A549 (cell line): ENCODE measurements around the gene RNF167. TPM values are rescaled to one million over a fixed set of nuclear protein-coding genes. Genes with fewer than 3 reads are reported as not detected.

Experiments
- ATAC-seq, 2 experiments: fragments of 200-7000 bp in 1 of 2; fragments of >200 bp in 1 of 2; cut with Nextera tagmentation in 1 of 2; cut with Tn5 transposase in 1 of 2; 3 replicates each; pipeline versions ENCODE4 v1.8.0 to v1.9.1; 2018 to 2020; ENCODE audit warnings: mild to moderate bottlenecking in 1 of 2, moderate library complexity in 1 of 2
- CTCF ChIA-PET: fragments of 300-600 bp; sonication (Branson Sonifier 250); formaldehyde crosslinking; extraction: SDS; loops from one replicate; lab custom pipeline; 2021; ENCODE audit warnings: antibody characterized with exemption, inconsistent platforms; lab: Yijun Ruan, JAX
- POLR2A ChIA-PET: fragments of 350-600 bp; formaldehyde crosslinking; extraction: SDS; loops from one replicate; lab custom pipeline; 2021; ENCODE audit warnings: antibody characterized with exemption, inconsistent platforms; lab: Yijun Ruan, JAX
- DNase-seq, 2 experiments: peaks; one replicate each; pipeline versions ENCODE4 v3.0.0 to v3.0.0-alpha.2; 2011 to 2016; ENCODE audit warnings: low read depth in 1 of 2, low spot score in 1 of 2
- FAIRE-seq: peaks from 2 replicates; lab custom pipeline; 2011; peaks lifted over from hg19 to GRCh38; lab: Jason Lieb, UNC
- H3K27ac ChIP-seq, 2 experiments: fragments of >200 bp; sonication (Bioruptor Twin); formaldehyde crosslinking; 3 replicates each; pipeline ENCODE4 v1.5.1; 2016 to 2017
- H3K4me1 ChIP-seq: fragments of >200 bp; sonication (Bioruptor Twin); formaldehyde crosslinking; 3 replicates; pipeline ENCODE4 v1.6.1; 2016
- H3K4me2 ChIP-seq: fragments of >200 bp; sonication (Bioruptor Twin); formaldehyde crosslinking; 3 replicates; pipeline ENCODE4 v1.6.1; 2016
- H3K4me3 ChIP-seq: fragments of >200 bp; sonication (Bioruptor Twin); formaldehyde crosslinking; 3 replicates; pipeline ENCODE4 v1.5.1; 2016
- H3K9me3 ChIP-seq: fragments of >200 bp; sonication (Bioruptor Twin); formaldehyde crosslinking; 3 replicates; pipeline ENCODE4 v1.6.1; 2016
- ATOH8 ChIP-seq: fragments of 250-450 bp; sonication (Bioruptor Pico); IDR thresholded peaks from 2 replicates; pipeline ENCODE4 v1.5.0; 2020; ENCODE audit warnings: low read depth, mild to moderate bottlenecking, moderate library complexity
- BCL3 ChIP-seq: fragments of >200 bp; sonication (Bioruptor Twin); formaldehyde crosslinking; IDR thresholded peaks from 3 replicates; pipeline ENCODE4 v1.6.1; 2016
- CEBPB ChIP-seq, 2 experiments: fragments of >200 bp in 1 of 2; sonication (Bioruptor Twin) in 1 of 2; formaldehyde crosslinking in 1 of 2; IDR thresholded peaks; 2 replicates each; pipeline ENCODE4 v1.6.1; 2012 to 2016
- CHD2 ChIP-seq: fragments of 150-350 bp; IDR thresholded peaks from 2 replicates; pipeline ENCODE4 v1.6.1; 2014; ENCODE audit warnings: low read length; ENCODE audit not compliant: partially characterized antibody
- CHD4 ChIP-seq: fragments of 200-600 bp; sonication (generic); IDR thresholded peaks from 2 replicates; pipeline ENCODE4 v1.6.1; 2016; ENCODE audit warnings: antibody characterized with exemption, mild to moderate bottlenecking, borderline replicate concordance
- E2F6 ChIP-seq: IDR thresholded peaks from 2 replicates; pipeline ENCODE4 v1.6.1; 2012; ENCODE audit warnings: low read depth, borderline replicate concordance
- EHF ChIP-seq: fragments of 250-450 bp; sonication (Bioruptor Pico); IDR thresholded peaks from 2 replicates; pipeline ENCODE4 v1.5.0; 2020; ENCODE audit warnings: mild to moderate bottlenecking
- EP300 ChIP-seq, 2 experiments: fragments of >200 bp; sonication (Bioruptor Twin); formaldehyde crosslinking; IDR thresholded peaks; 2 replicates in 1 of 2; 3 replicates in 1 of 2; pipeline ENCODE4 v1.6.1; 2016 to 2017
- ESRRA ChIP-seq: fragments of 150-350 bp; IDR thresholded peaks from 2 replicates; pipeline ENCODE4 v1.6.1; 2014; ENCODE audit warnings: mild to moderate bottlenecking, low read length, borderline replicate concordance
- FOSB ChIP-seq: fragments of 250-450 bp; sonication (Bioruptor Pico); IDR thresholded peaks from 2 replicates; pipeline ENCODE4 v1.5.0; 2020; ENCODE audit warnings: mild to moderate bottlenecking, moderate library complexity
- FOSL2 ChIP-seq, 2 experiments: fragments of 450-650 bp in 1 of 2; fragments of >200 bp in 1 of 2; sonication (Bioruptor Twin) in 1 of 2; formaldehyde crosslinking; IDR thresholded peaks; 2 replicates each; pipeline versions ENCODE4 v1.5.0 to v1.6.1; 2016 to 2020; ENCODE audit warnings: mild to moderate bottlenecking in 1 of 2, moderate library complexity in 1 of 2
- GATA3 ChIP-seq: IDR thresholded peaks from 2 replicates; pipeline ENCODE4 v1.6.1; 2012; ENCODE audit warnings: borderline replicate concordance
- HDAC2 ChIP-seq: fragments of 200-600 bp; sonication (generic); IDR thresholded peaks from 2 replicates; pipeline ENCODE4 v1.6.1; 2016
- HES2 ChIP-seq: fragments of >200 bp; sonication (Bioruptor Twin); formaldehyde crosslinking; IDR thresholded peaks from 2 replicates; pipeline ENCODE4 v1.6.1; 2016
- HOXA7 ChIP-seq: fragments of 250-450 bp; sonication (Bioruptor Pico); IDR thresholded peaks from 2 replicates; pipeline ENCODE4 v1.5.0; 2020; ENCODE audit warnings: mild to moderate bottlenecking, moderate library complexity
- HOXB5 ChIP-seq: fragments of 250-450 bp; sonication (Bioruptor Pico); IDR thresholded peaks from 2 replicates; pipeline ENCODE4 v1.5.0; 2020; ENCODE audit warnings: mild to moderate bottlenecking, moderate library complexity
- JUN ChIP-seq, 2 experiments: fragments of >200 bp; sonication (Bioruptor Twin); formaldehyde crosslinking; IDR thresholded peaks; 2 replicates in 1 of 2; 3 replicates in 1 of 2; pipeline ENCODE4 v1.6.1; 2016 to 2017
- JUNB ChIP-seq: fragments of >200 bp; sonication (Bioruptor Twin); formaldehyde crosslinking; IDR thresholded peaks from 2 replicates; pipeline ENCODE4 v1.6.1; 2016
- KDM1A ChIP-seq: fragments of 200-600 bp; sonication (generic); IDR thresholded peaks from 2 replicates; pipeline ENCODE4 v1.6.1; 2016; ENCODE audit warnings: low read depth, mild to moderate bottlenecking
- MAFK ChIP-seq: fragments of 450-650 bp; IDR thresholded peaks from 2 replicates; pipeline ENCODE4 v1.6.1; 2014; ENCODE audit not compliant: partially characterized antibody
- MAX ChIP-seq: IDR thresholded peaks from 2 replicates; pipeline ENCODE4 v1.6.1; 2012
- MAZ ChIP-seq: fragments of 150-350 bp; IDR thresholded peaks from 2 replicates; pipeline ENCODE4 v1.6.1; 2014; ENCODE audit warnings: antibody characterized with exemption, low read depth, low read length, borderline replicate concordance
- MYC ChIP-seq: IDR thresholded peaks from 2 replicates; pipeline ENCODE4 v1.6.1; 2012; ENCODE audit warnings: mild to moderate bottlenecking, inconsistent platforms, low read length, improper control_type of control experiment, borderline replicate concordance
- PBX3 ChIP-seq: IDR thresholded peaks from 2 replicates; pipeline ENCODE4 v1.6.1; 2012
- PHF8 ChIP-seq: fragments of 200-600 bp; sonication (generic); IDR thresholded peaks from 2 replicates; pipeline ENCODE4 v1.6.1; 2016; ENCODE audit warnings: low read depth, mild to moderate bottlenecking, antibody characterized with exemption, moderate library complexity, borderline replicate concordance
- POLR2A ChIP-seq: IDR thresholded peaks from 2 replicates; pipeline ENCODE4 v1.6.1; 2012; ENCODE audit warnings: mild to moderate bottlenecking, low read length
- POLR2AphosphoS2 ChIP-seq: conservative IDR thresholded peaks from 2 replicates; pipeline ENCODE4 v1.6.1; 2012; ENCODE audit warnings: low read length, improper control_type of control experiment, inconsistent platforms
- RAD21 ChIP-seq, 2 experiments: fragments of >200 bp in 1 of 2; sonication (Bioruptor Twin) in 1 of 2; formaldehyde crosslinking in 1 of 2; IDR thresholded peaks in 1 of 2; conservative IDR thresholded peaks in 1 of 2; 2 replicates in 1 of 2; 3 replicates in 1 of 2; pipeline ENCODE4 v1.6.1; 2012 to 2018; ENCODE audit warnings: inconsistent platforms in 1 of 2
- RARB ChIP-seq: fragments of 250-450 bp; sonication (Bioruptor Pico); IDR thresholded peaks from 2 replicates; pipeline ENCODE4 v1.8.0; 2021; ENCODE audit warnings: mild to moderate bottlenecking, moderate library complexity
- RCOR1 ChIP-seq: fragments of 150-350 bp; IDR thresholded peaks from 2 replicates; pipeline ENCODE4 v1.6.1; 2014; ENCODE audit warnings: antibody characterized with exemption, low read length, low read depth
- RFX5 ChIP-seq: fragments of 450-650 bp; IDR thresholded peaks from 2 replicates; pipeline ENCODE4 v1.7.1; 2014; ENCODE audit warnings: antibody characterized with exemption, mild to moderate bottlenecking, moderate library complexity
- RNF2 ChIP-seq: fragments of 200-600 bp; sonication (generic); IDR thresholded peaks from 2 replicates; pipeline ENCODE4 v1.6.1; 2016; ENCODE audit warnings: low read depth, mild to moderate bottlenecking, antibody characterized with exemption, moderate library complexity, borderline replicate concordance
- SMC3 ChIP-seq: fragments of >200 bp; sonication (Bioruptor Twin); formaldehyde crosslinking; IDR thresholded peaks from 3 replicates; pipeline ENCODE4 v1.6.1; 2018; ENCODE audit warnings: inconsistent platforms
- TP53 ChIP-seq: fragments of 250-450 bp; sonication (Bioruptor Pico); IDR thresholded peaks from 2 replicates; pipeline ENCODE4 v1.5.0; 2021; ENCODE audit warnings: mild to moderate bottlenecking, moderate library complexity
- USF2 ChIP-seq: fragments of 450-650 bp; IDR thresholded peaks from 2 replicates; pipeline ENCODE4 v1.6.1; 2014; ENCODE audit warnings: antibody characterized with exemption
- ZNF302 ChIP-seq: fragments of 250-450 bp; sonication (Bioruptor Pico); IDR thresholded peaks from 2 replicates; pipeline ENCODE4 v1.9.0; 2021; ENCODE audit warnings: inconsistent platforms, mild to moderate bottlenecking, moderate library complexity
- ZSCAN20 ChIP-seq: fragments of 250-450 bp; sonication (Bioruptor Pico); IDR thresholded peaks from 2 replicates; pipeline ENCODE4 v1.8.0; 2022; ENCODE audit warnings: mild to moderate bottlenecking, moderate library complexity
- WGBS: methylation state at CpG from one replicate; pipeline ENCODE4 v1.1.6; 2017; ENCODE audit errors: missing lambda C conversion rate; 5-methylcytosine and 5-hydroxymethylcytosine counted together
- polyA plus RNA-seq, 4 experiments: library from polyadenylated mRNA; depleted of rRNA in 3 of 4; stranded (reverse); fragments of >200 nt; fragmentation: RNase III in 1 of 4; extraction: RNeasy Plus Mini Kit Qiagen cat#74134 plus additional on column Dnase treatment in 1 of 4; gene quantifications; 2 replicates in 3 of 4; 3 replicates in 1 of 4; pipeline ENCODE4 v1.2.3, GENCODE V29; 2011 to 2017

Gene RNF167
- polyA plus RNA-seq, 2 of the 4 experiments (the other 2 are of a cell fraction): 86.4 to 98.7 TPM

- H3K27ac ChIP-seq: peak within 1 kb of the TSS; percentile 99
- DNase-seq (peak; percentile 90 to 95), FAIRE-seq (no peak), ATAC-seq (peak; percentile 28 to 44)
- no peaks in the 10 kb centered on the region for H3K9me3 ChIP-seq
- H3K4me3 ChIP-seq: peak within 1 kb of the TSS; percentile 98
- WGBS: under 1% methylated on average over 47 of the region's 59 CpGs
- ChIA-PET CTCF (interaction anchor here (0.6 to 1.9 kb wide), 5 partner anchors 16 to 39 kb away, joined by 3 to 7 read pairs (median 3); partner anchors contain the start of genes CAMTA2 and SPAG7), POLR2A (interaction anchor here (0.9 to 5.3 kb wide), 8 partner anchors 8 to 238 kb away, joined by 3 to 68 read pairs (median 6); partner anchors contain the start of genes ARRB2, INCA1, KIF1C and RNF167)
- peaks cover 54% of the 10 kb centered on the region for H3K4me1 ChIP-seq
- H3K4me2 ChIP-seq: peak within 1 kb of the TSS; percentile 99
- TF ChIP-seq HDAC2 (no peak), RARB (no peak), MAX (peak; percentile 52), GATA3 (no peak; the same call in 1 of the 2 replicates), HOXA7 (CRISPR knock-in tag) (no peak), MYC (peak; percentile 85), USF2 (peak; percentile 30; the same call in 1 of the 2 replicates), EP300 (IDR thresholded peaks at IDR 0.05) (no peak), ZSCAN20 (CRISPR knock-in tag) (no peak), CEBPB (IDR thresholded peaks at IDR 0.05) (peak; percentile 95 to 99), RFX5 (no peak), KDM1A (peak; percentile 45; the same call in 1 of the 2 replicates), JUN (IDR thresholded peaks at IDR 0.05) (peak; percentile 78 to 99), RAD21 (conservative IDR thresholded peaks at IDR 0.05 in 1 of 2, IDR thresholded peaks at IDR 0.05 in 1 of 2) (no peak), MAFK (no peak), TP53 (CRISPR knock-in tag) (no peak), PBX3 (peak; percentile 49; the same call in 1 of the 2 replicates), HES2 (peak; percentile 47; the same call in 1 of the 2 replicates), EHF (CRISPR knock-in tag) (no peak), BCL3 (peak; percentile 94), POLR2A (peak; percentile 94), FOSB (CRISPR knock-in tag) (no peak), SMC3 (no peak), MAZ (peak; percentile 81; the same call in 1 of the 2 replicates), ATOH8 (CRISPR knock-in tag) (no peak), ZNF302 (no peak), JUNB (no peak), CHD4 (no peak), POLR2AphosphoS2 (no peak), FOSL2 (IDR thresholded peaks at IDR 0.05) (peak; percentile 25; the same call in 1 of the 2 replicates), FOSL2 (CRISPR knock-in tag; IDR thresholded peaks at IDR 0.05) (no peak; the same call in 1 of the 2 replicates), HOXB5 (CRISPR knock-in tag) (0 out of 2 replicates have a peak, but pooled peaks have one; percentile 16), PHF8 (peak; percentile 95), RNF2 (no peak), CHD2 (peak; percentile 52), E2F6 (peak; percentile 25; the same call in 1 of the 2 replicates), ESRRA (no peak), RCOR1 (no peak)
Measured at GRCh38 chr17:4948166-4948930, 8.3 kb downstream of the RNF167 start, which contains the start of gene PFN1. TSS of gene PFN1 (minus strand) at chr17:4948530. CDS start at chr17:4948394, 136 bp downstream.
